ENCODE results near the gene SLC10A7. TPM values are rescaled to one million over a fixed set of nuclear protein-coding genes. Genes with fewer than 3 reads are reported as not detected.

The SLC10A7 gene
- total RNA-seq, 1 donor: 18.2 TPM

DNA sequence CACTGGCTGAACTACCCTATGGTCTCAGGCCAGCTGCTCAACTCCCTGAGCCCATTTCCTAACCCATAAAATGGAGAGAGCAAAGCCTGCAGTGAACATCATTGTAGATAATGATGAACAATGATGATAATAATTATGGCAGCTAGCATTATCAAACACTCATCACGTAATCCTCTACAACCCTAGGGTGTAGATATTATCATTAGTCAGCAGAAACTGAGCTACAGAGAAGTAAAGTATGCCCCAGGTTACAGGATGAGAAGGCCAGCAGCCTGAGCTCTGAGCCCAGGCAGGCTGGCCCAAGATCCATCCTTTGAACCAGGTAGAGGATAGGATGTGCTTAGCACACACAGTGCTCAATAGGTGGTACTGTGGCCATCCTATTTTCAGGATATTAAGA, 264.2 kb downstream of the SLC10A7 start:
- TF ChIP-seq CTCF (IDR thresholded peaks at IDR 0.05; ENCODE audit: insufficient read depth, low read length): no peak
- no peak overlapping the region for H3K4me3 ChIP-seq (ENCODE audit: low read depth, low read length)
- no peak for DNase-seq (ENCODE audit: low read depth)

DNA sequence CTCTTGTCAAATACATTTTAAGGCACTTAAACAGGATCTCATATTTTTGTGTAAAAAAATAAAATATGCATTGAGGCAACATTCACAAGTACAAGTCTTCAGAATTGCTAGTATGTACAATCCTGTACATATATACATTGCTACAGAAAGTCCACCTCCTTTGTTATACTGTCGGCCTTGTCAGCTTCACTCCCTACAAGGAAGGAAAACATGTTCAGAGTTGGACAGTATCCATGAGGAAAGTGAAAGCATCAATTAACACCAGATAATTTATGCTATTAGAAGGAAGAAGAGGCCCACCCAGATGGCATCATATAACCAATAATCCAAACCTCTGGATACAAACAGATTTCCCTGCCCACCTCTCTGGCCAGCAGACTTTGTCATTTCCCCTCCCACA, 265.4 kb downstream of the SLC10A7 start:
- no peak overlapping the region for H3K4me3 ChIP-seq (ENCODE audit: low read depth, low read length)
- TF ChIP-seq CTCF (IDR thresholded peaks at IDR 0.05; ENCODE audit: insufficient read depth, low read length): no peak

GRCh38 chr4:146255874-146256273, 265.9 kb downstream of the SLC10A7 start:
- no peak overlapping the region for H3K4me3 ChIP-seq (ENCODE audit: low read depth, low read length)
- DNase-seq (ENCODE audit: low read depth): peak; percentile 88

More for the DNA sequence above, 265.4 kb downstream of the SLC10A7 start:
- no peak for DNase-seq (ENCODE audit: low read depth)

GRCh38 chr4:146255463-146255862, 266.3 kb downstream of the SLC10A7 start:
- peak; percentile 37 for TF ChIP-seq CTCF (IDR thresholded peaks at IDR 0.05; ENCODE audit: insufficient read depth, low read length)
- peak; percentile 77 for DNase-seq (ENCODE audit: low read depth)
- no peak overlapping the region for H3K4me3 ChIP-seq (ENCODE audit: low read depth, low read length)

More at GRCh38 chr4:146255874-146256273, 265.9 kb downstream of the SLC10A7 start:
- TF ChIP-seq CTCF (IDR thresholded peaks at IDR 0.05; ENCODE audit: insufficient read depth, low read length): no peak

GRCh38 chr4:146252969-146253611, 268.6 kb downstream of the SLC10A7 start:
- DNase-seq (ENCODE audit: low read depth): no peak
- TF ChIP-seq CTCF (IDR thresholded peaks at IDR 0.05; ENCODE audit: insufficient read depth, low read length): no peak
- no peak overlapping the region for H3K4me3 ChIP-seq (ENCODE audit: low read depth, low read length)

DNA sequence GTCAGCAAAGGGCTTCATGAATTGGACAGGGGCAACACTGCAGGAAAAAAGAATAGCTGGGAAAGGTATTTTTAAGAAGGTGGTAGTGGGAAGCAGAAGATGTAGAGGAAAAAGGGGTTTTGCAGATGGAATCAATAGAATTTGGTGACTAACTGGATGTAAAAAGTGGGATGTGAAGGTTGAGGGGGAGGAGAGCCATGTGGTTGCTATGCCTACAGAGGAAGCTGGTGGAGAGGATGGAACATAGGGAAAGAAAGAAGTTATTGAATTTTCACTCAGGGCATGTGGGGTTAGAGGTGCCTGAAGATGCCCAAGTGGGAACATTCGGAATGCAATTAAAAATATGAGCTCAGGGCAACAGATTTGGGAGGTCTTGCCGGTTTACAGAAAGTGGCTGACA, 274.4 kb downstream of the SLC10A7 start:
- DNase-seq (ENCODE audit: low read depth): no peak
- H3K4me3 ChIP-seq (ENCODE audit: low read depth, low read length): no peak overlapping the region
- TF ChIP-seq CTCF (IDR thresholded peaks at IDR 0.05; ENCODE audit: insufficient read depth, low read length): no peak

DNA sequence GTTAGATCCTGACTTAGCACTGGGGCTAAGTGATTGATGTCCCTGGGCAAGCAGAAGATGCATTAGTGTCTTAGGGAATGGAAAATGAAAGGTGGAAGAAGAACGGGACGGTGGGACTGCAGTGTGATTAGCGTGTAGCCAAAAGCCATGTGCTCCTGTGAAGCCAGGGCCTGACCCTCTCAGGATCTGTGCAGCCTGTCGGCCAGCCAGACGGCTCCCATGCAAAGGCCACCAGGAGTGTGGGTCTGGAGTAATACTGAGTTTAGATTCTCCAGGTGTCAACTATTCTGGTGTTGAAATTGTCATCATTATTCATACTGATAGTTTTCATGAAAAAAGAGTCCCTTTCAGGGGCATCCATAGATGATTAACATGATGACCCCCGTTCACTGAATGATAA, 275.4 kb downstream of the SLC10A7 start:
- TF ChIP-seq CTCF (IDR thresholded peaks at IDR 0.05; ENCODE audit: insufficient read depth, low read length): no peak
- no peak overlapping the region for H3K4me3 ChIP-seq (ENCODE audit: low read depth, low read length)
- no peak for DNase-seq (ENCODE audit: low read depth)
